Measurements from ENCODE around the gene PTPRG.

The PTPRG gene

DNA sequence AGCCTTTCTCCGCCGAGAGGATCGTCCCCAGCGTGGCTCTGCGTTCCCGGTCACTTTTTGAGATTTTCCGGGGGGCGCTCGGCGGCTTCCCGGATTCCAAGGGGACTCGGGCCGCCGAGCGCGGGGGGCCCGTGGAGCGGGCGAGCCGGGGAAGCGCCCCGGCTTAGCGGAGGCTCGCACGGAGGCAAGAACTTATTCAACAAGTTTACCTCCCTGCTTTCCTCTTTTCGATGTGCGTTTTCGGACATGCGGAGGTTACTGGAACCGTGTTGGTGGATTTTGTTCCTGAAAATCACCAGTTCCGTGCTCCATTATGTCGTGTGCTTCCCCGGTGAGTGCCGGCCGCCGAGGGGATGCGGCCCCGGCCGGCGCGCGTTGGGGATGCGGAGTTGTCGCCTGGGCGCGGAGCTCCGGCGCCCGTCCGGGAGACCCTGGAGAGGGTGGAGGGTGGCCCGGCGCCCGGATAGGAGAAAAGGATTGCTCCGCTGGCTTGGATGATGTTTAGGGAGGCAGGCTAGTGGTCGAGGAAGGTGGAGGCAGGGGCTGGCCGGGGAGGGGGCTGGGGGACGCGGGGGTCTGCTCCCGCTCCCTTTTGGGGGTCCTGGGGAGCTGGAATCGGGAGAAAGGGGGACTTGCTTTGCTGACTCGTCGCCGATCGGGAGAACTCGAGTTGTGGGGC is 810 bp downstream of the PTPRG start:
- no peak for DNase-seq
- H3K27me3 ChIP-seq (replicated peaks; ENCODE audit: control insufficient read depth, insufficient read depth, low read length, poor library complexity, severe bottlenecking), result peaks cover 2% of the 10 kb centered on the region
- H3K4me1 ChIP-seq (ENCODE audit: control insufficient read depth, insufficient read depth, low read length, poor library complexity, severe bottlenecking), result no peaks in the 10 kb centered on the region
- no peak overlapping the region for H3K27ac ChIP-seq (ENCODE audit: insufficient read depth, low read length, poor library complexity, severe bottlenecking)
- no peaks in the 10 kb centered on the region for H3K36me3 ChIP-seq (ENCODE audit: control insufficient read depth, insufficient read depth, low read length)
- no peak overlapping the region for H3K4me3 ChIP-seq (ENCODE audit: insufficient read depth, low read depth, low read length, poor library complexity, severe bottlenecking)
- no peaks in the 10 kb centered on the region for H3K9me3 ChIP-seq (ENCODE audit: control insufficient read depth, low read length)

DNA sequence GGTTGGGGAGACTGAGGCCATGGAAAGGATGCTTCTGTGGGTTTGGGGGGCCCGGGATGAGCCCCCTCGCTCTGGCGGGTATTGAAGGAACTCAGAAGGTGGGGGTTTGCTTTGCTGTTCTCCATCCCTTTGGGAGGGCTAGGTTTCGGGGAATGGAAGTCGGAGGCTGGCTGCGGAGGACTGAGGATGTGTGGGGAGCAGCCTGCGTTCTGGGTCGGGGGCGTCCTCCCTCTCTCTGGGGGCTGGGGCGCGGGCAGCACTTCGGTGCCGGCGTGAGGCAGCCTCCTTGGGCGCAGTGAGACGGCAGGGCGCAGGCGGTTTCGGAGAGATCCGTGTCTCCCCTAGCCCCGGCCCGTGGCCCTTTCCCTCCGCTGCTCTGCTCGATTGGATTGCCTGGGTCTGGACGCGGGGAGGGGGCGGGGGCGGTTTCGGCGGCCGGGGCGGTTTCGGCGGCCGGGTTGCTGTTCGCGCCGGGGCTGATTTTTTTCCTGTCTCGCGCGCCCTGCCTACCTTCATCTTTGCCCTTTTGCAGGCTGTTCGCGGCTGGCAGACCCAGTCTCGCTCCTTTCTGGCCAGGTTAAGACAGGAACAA is 1.4 kb downstream of the PTPRG start:
- H3K4me3 ChIP-seq (ENCODE audit: insufficient read depth, low read depth, low read length, poor library complexity, severe bottlenecking), result no peak overlapping the region
- H3K27ac ChIP-seq (ENCODE audit: insufficient read depth, low read length, poor library complexity, severe bottlenecking), result no peak overlapping the region
- H3K27me3 ChIP-seq (replicated peaks; ENCODE audit: control insufficient read depth, insufficient read depth, low read length, poor library complexity, severe bottlenecking), result peaks cover 2% of the 10 kb centered on the region
- no peaks in the 10 kb centered on the region for H3K36me3 ChIP-seq (ENCODE audit: control insufficient read depth, insufficient read depth, low read length)
- H3K4me1 ChIP-seq (ENCODE audit: control insufficient read depth, insufficient read depth, low read length, poor library complexity, severe bottlenecking), result no peaks in the 10 kb centered on the region
- no peak for DNase-seq
- no peaks in the 10 kb centered on the region for H3K9me3 ChIP-seq (ENCODE audit: control insufficient read depth, low read length)

DNA sequence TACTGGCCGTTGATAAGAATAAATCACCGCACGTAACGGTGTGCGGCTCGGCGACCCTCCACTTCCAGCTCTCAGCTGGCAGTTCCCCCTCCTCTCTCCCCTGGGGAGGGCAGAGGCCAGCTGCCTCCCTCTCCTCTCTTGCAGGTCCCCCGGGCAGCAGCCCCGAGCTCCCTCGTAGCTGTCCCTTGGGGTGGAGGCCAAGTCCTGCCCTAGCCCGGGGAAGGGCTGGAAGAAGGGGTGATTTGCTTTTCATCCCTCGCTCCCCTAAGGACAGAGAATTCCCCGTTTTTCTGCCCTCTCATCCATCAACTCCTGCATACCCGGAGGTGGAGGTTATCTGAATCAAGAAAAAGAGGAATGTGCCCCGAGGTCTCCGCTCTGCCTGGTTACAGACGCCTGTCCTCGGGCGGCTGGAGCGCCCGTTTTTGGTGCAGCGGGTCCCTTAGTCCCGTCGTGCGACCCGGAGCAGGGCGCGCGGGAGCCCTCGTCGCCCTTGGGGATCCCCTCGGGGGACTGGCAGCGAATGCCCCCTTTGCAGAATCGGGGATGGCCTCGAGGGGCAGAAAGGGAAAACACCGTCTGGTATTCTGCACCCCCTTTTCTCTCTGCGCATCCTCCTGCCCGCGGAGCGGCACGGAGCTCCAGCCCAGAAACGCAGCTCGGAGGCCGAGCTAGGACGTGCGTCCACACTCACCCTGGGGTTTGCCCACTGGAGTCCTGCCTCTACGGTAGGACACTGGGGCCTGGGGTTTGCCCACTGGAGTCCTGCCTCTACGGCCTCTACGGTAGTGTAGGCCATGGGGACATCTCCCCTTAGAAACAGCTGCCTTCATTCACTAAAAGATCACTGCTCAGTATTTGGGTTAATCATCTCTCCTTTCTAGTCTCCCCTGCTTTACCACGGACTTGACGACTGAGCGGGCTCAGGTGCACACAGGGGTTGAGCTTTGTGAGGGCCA is 2.2 kb downstream of the PTPRG start:
- no peak overlapping the region for H3K4me3 ChIP-seq (ENCODE audit: insufficient read depth, low read depth, low read length, poor library complexity, severe bottlenecking)
- no peak overlapping the region for H3K27ac ChIP-seq (ENCODE audit: insufficient read depth, low read length, poor library complexity, severe bottlenecking)
- no peaks in the 10 kb centered on the region for H3K36me3 ChIP-seq (ENCODE audit: control insufficient read depth, insufficient read depth, low read length)
- H3K27me3 ChIP-seq (replicated peaks; ENCODE audit: control insufficient read depth, insufficient read depth, low read length, poor library complexity, severe bottlenecking), result peaks cover 2% of the 10 kb centered on the region
- no peak for DNase-seq
- H3K4me1 ChIP-seq (ENCODE audit: control insufficient read depth, insufficient read depth, low read length, poor library complexity, severe bottlenecking), result no peaks in the 10 kb centered on the region
- H3K9me3 ChIP-seq (ENCODE audit: control insufficient read depth, low read length), result no peaks in the 10 kb centered on the region

DNA sequence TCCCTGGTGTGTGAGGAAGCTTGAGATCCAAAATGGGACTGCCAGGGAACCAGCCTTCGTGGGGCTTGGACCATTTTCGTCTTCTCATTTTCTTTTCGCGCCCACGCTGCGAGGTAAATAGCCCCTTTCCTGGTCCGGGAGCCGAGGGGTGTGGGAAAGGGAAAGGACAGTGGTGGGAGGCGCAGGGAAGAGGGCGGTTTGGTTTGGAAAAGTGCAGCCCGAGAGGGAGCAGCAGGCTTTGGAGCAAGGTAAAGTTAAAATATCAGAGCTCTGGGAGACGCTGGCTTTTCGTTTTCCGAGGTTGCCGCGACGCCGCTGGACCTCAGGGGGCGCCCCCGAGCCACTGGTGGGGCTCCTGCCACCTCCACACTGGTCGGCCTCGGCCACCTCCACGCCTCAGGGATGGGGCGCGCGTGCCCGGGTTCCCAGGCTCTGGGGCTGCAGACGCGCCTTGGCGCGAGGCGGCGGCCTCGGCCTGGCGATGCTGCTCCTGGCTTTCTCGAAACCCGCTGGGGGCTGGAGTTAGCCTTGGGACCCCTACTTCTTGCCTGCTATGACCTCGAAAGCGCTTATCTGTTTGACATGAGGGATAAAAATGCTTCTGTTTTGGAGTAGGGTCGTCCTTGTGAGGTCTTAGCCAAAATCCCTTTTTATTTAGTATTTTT is 3.2 kb downstream of the PTPRG start:
- peaks cover 2% of the 10 kb centered on the region for H3K27me3 ChIP-seq (replicated peaks; ENCODE audit: control insufficient read depth, insufficient read depth, low read length, poor library complexity, severe bottlenecking)
- H3K9me3 ChIP-seq (ENCODE audit: control insufficient read depth, low read length), result no peaks in the 10 kb centered on the region
- H3K4me3 ChIP-seq (ENCODE audit: insufficient read depth, low read depth, low read length, poor library complexity, severe bottlenecking), result no peak overlapping the region
- no peaks in the 10 kb centered on the region for H3K36me3 ChIP-seq (ENCODE audit: control insufficient read depth, insufficient read depth, low read length)
- H3K27ac ChIP-seq (ENCODE audit: insufficient read depth, low read length, poor library complexity, severe bottlenecking), result no peak overlapping the region
- DNase-seq, result no peak
- no peaks in the 10 kb centered on the region for H3K4me1 ChIP-seq (ENCODE audit: control insufficient read depth, insufficient read depth, low read length, poor library complexity, severe bottlenecking)

DNA sequence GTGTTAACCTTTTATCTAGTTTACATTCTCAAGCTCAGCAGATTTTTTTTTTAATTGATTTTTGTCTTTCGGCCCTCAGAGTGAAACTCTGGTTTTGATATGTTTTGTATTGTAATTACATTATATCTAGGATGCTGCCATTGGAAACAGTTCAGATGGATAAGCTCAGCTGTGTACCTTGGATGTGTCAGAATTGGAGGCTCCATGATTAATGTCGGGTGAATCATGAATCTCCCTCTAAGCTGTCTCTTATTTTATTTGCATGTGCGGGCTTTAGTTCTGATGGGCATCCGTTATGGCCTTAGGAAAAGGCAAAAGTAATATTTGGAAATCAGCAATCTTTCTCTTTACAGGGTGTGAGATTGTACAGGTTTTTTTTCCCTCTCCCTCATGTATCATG is 4.2 kb downstream of the PTPRG start:
- Histone ChIP-seq H3K27ac (ENCODE audit: insufficient read depth, low read length, poor library complexity, severe bottlenecking) (no peak overlapping the region), H3K4me3 (ENCODE audit: insufficient read depth, low read depth, low read length, poor library complexity, severe bottlenecking) (no peak overlapping the region), H3K36me3 (ENCODE audit: control insufficient read depth, insufficient read depth, low read length) (no peaks in the 10 kb centered on the region), H3K9me3 (ENCODE audit: control insufficient read depth, low read length) (no peaks in the 10 kb centered on the region), H3K27me3 (replicated peaks; ENCODE audit: control insufficient read depth, insufficient read depth, low read length, poor library complexity, severe bottlenecking) (no peaks in the 10 kb centered on the region), H3K4me1 (ENCODE audit: control insufficient read depth, insufficient read depth, low read length, poor library complexity, severe bottlenecking) (no peaks in the 10 kb centered on the region)
- no peak for DNase-seq

DNA sequence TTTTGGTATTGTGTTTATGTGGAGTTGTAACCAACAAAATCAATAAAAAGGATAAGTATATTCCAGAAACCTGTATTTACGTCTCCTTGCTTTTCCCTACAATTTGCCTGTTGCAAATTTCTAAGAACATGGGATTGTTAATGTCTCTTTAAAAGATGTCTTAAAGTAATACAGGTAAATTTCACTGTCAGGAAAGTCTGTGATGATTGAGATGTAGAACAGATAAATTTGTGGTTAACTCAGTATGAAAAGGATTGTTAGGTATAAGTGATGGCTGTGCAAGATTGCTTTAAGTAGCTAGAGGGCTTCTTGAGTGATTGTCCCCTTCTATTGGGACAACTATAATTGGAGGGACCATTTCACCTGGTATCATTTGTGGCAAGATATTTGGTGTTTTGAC is 6.8 kb downstream of the PTPRG start:
- Histone ChIP-seq H3K27me3 (replicated peaks; ENCODE audit: control insufficient read depth, insufficient read depth, low read length, poor library complexity, severe bottlenecking) (no peaks in the 10 kb centered on the region), H3K4me1 (ENCODE audit: control insufficient read depth, insufficient read depth, low read length, poor library complexity, severe bottlenecking) (no peaks in the 10 kb centered on the region), H3K36me3 (ENCODE audit: control insufficient read depth, insufficient read depth, low read length) (no peaks in the 10 kb centered on the region), H3K27ac (ENCODE audit: insufficient read depth, low read length, poor library complexity, severe bottlenecking) (no peak overlapping the region), H3K4me3 (ENCODE audit: insufficient read depth, low read depth, low read length, poor library complexity, severe bottlenecking) (no peak overlapping the region), H3K9me3 (ENCODE audit: control insufficient read depth, low read length) (no peaks in the 10 kb centered on the region)
- DNase-seq, result no peak

DNA sequence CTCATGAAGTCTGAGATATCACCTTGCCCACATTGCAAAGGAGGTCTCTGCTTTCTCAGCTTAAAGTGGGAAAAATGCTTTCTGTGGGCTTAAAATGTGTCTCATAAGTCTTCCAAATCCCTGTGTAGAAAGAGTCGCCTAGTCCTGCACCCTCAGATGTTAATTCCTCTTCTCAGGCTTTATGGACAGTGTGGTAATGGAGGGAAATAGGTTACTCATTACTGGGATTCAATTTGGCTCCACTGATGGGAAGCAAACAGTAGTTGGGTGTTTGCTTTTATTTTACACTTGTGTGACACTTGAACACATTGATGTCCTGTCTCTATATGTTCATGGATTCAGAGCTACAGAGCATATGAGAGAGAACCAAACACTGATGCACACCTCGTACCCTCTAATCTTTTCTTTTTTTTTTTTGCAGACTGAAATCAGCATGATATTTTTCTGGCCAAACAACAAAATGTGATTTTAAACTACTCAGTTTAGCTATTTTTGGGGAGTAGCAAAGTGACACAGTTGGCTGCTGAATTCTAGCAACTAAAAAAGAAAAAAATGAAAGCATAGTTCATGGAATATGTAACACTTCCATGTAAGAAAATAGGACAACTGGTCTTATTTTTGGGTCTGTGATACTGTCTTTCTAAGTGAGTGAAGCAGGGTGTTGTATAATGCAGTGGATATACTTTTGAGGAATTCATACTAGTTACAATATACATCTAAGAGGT is 8.6 kb downstream of the PTPRG start:
- H3K27me3 ChIP-seq (replicated peaks; ENCODE audit: control insufficient read depth, insufficient read depth, low read length, poor library complexity, severe bottlenecking), result no peaks in the 10 kb centered on the region
- no peak for DNase-seq
- no peaks in the 10 kb centered on the region for H3K4me1 ChIP-seq (ENCODE audit: control insufficient read depth, insufficient read depth, low read length, poor library complexity, severe bottlenecking)
- no peak overlapping the region for H3K27ac ChIP-seq (ENCODE audit: insufficient read depth, low read length, poor library complexity, severe bottlenecking)
- no peak overlapping the region for H3K4me3 ChIP-seq (ENCODE audit: insufficient read depth, low read depth, low read length, poor library complexity, severe bottlenecking)
- H3K9me3 ChIP-seq (ENCODE audit: control insufficient read depth, low read length), result no peaks in the 10 kb centered on the region
- H3K36me3 ChIP-seq (ENCODE audit: control insufficient read depth, insufficient read depth, low read length), result no peaks in the 10 kb centered on the region

DNA sequence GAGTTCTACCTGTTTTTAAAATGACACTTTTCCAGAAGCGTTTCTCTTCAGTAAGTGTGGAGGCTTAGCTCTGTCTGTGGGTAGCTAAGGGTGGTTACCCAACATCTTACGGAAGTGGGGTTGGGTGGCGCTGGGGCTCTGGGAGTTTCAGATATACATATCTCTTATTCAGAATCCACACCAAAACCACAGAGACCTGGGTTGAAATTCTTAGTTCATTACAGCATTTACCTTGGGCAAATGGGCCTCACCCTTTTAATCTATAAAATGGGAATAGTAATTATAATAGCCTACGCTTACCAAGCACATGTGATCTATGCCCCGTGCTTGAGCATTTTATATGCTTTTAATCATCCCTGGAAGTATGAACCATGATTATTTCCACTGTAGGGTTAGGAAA is 9.4 kb downstream of the PTPRG start:
- no peak overlapping the region for H3K4me3 ChIP-seq (ENCODE audit: insufficient read depth, low read depth, low read length, poor library complexity, severe bottlenecking)
- no peak for DNase-seq
- no peaks in the 10 kb centered on the region for H3K9me3 ChIP-seq (ENCODE audit: control insufficient read depth, low read length)
- no peaks in the 10 kb centered on the region for H3K4me1 ChIP-seq (ENCODE audit: control insufficient read depth, insufficient read depth, low read length, poor library complexity, severe bottlenecking)
- no peaks in the 10 kb centered on the region for H3K36me3 ChIP-seq (ENCODE audit: control insufficient read depth, insufficient read depth, low read length)
- H3K27me3 ChIP-seq (replicated peaks; ENCODE audit: control insufficient read depth, insufficient read depth, low read length, poor library complexity, severe bottlenecking), result no peaks in the 10 kb centered on the region
- no peak overlapping the region for H3K27ac ChIP-seq (ENCODE audit: insufficient read depth, low read length, poor library complexity, severe bottlenecking)

DNA sequence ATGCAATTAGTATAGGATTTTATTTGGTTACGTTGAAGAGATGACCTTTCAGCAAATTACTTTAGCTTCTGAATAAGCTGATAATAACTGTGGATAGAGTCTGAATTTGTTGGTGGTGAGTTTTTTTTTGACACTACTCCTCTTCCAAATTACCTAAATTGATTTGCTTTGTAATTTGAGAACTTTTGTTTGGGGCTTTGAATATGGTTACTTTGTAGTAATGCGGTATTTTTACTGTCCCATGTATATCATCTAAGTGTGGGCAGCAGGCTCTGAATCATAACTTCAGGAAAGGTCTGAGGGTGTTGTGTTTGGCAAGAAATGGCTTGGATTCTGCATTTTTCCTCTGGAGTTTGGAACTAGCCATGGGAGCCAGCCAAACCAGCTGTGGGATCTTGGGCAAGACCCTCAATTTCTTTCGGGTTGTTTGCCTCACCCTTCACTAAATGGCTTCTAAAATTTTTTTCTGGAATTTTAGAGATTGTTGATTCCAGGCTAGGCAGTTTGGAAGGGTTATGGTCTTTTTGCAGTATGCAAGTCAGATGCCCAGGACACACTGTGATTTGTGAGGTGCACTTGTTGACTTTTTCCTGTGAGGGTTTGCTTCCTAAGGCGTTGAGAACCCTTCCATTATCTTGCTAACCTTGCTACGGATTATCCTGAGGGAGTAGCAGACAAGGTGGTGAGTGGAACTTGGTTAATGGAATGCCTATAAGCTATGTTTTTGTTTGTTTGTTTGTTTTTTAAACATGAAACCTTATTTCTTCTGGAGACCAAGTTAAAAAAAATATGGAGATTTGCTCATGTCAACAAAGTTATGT is 10.4 kb downstream of the PTPRG start:
- Histone ChIP-seq H3K27ac (ENCODE audit: insufficient read depth, low read length, poor library complexity, severe bottlenecking) (no peak overlapping the region), H3K4me1 (ENCODE audit: control insufficient read depth, insufficient read depth, low read length, poor library complexity, severe bottlenecking) (no peaks in the 10 kb centered on the region), H3K9me3 (ENCODE audit: control insufficient read depth, low read length) (no peaks in the 10 kb centered on the region), H3K27me3 (replicated peaks; ENCODE audit: control insufficient read depth, insufficient read depth, low read length, poor library complexity, severe bottlenecking) (no peaks in the 10 kb centered on the region), H3K4me3 (ENCODE audit: insufficient read depth, low read depth, low read length, poor library complexity, severe bottlenecking) (no peak overlapping the region), H3K36me3 (ENCODE audit: control insufficient read depth, insufficient read depth, low read length) (no peaks in the 10 kb centered on the region)
- DNase-seq, result no peak
